Uterine smooth muscle cell (primary cell): ENCODE data around the gene SOX30. TPM values are rescaled to one million over a fixed set of nuclear protein-coding genes. Genes with fewer than 3 reads are reported as not detected.

Experiments
- total RNA-seq: library from RNA; depleted of rRNA; stranded (reverse); fragments of >200 nt; gene quantifications from 2 replicates; pipeline ENCODE4 v1.2.3, GENCODE V29; 2014

Gene SOX30
- total RNA-seq = 0.12 TPM in 1 of 2 replicates, not detected in the other

DNA sequence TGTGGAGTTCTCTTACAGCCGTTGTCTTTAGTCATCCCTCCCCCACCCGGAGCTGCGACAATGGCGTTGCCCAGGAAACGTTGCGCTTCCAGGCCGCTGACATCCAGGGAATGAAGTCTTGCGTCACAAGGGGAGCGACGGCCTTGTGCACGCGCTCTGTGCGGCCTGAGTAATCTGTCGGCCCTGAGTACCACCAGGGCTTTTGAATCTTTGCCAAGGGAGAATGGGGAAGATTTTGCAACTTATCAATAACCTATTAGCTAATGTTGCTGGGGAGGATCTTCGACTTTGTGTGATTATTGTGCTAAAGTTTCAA lies at the start of gene SOX30:
SOX30 (minus strand) TSS at position 62 of the 316 bp plus-strand sequence. CDS start 360 bp downstream, outside the sequence.

DNA sequence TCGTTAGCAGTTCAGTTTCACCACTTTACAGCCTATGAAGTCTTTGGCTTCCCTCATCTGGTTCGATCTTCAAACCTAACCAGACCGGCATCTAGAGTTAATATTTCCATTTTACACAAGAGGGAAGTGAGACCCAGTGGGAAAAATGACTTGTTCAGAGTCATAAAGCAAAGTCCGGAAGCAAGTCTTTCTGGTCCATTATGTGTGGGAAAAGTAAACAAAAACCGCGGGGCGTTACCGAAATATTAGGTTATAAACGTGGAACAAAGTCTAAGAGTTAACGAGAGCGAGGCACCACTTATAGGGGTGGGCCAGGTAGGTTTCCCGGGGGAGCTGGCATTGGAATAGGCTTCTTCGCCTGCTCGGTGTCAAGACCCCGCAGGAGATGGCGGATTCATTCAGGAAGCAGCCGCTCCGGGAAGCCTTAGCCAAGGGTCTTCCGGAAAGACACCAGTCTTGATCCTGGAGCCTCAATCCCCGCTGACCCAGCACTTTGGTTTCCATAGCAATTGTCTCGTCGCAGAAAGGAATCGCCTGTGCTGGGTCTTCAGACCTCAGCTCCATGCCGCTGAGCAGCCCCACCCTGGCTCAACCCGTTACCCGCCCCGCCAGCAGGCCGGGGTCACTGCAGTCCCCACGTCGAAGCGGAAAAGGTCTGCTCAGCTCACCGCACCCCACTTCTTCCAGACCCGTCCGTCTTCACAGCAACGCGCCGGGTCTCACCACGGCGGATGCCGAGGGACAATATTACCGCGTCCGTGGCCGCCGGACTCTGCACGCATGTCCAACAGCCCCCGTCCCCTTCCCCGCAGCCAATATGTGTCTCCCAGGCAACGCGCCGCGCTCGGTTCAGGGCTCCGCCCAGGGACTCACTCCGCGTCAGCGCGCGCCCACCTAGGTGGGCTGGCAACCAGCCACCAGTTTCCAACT lies 18.7 kb upstream of the SOX30 start, which contains the start of gene C5orf52:
C5orf52 (plus strand) TSS at position 872 of the 930 bp plus-strand sequence. CDS start 82 bp downstream, outside the sequence.

Other genes starting within 250 kb of the SOX30 start
- 0.33 and 0.87 TPM in 2 replicates for gene NIPAL4, start 192.2 kb downstream of the SOX30 start, total RNA-seq
- 49.9 and 71.4 TPM in 2 replicates for gene ADAM19, start 76.7 kb downstream of the SOX30 start, total RNA-seq
- not detected in 2 replicates for gene C5orf52, start 19.1 kb upstream of the SOX30 start, total RNA-seq
- gene THG1L, start 79.0 kb upstream of the SOX30 start, total RNA-seq = 26.3 and 32.0 TPM in 2 replicates
- 5.7 and 6.6 TPM in 2 replicates for gene LSM11, start 91.3 kb upstream of the SOX30 start, total RNA-seq
- 112 and 113 TPM in 2 replicates for gene CLINT1, start 206.7 kb upstream of the SOX30 start, total RNA-seq